Loucy (cell line): ENCODE results near the gene BET1.

Experiments used
- H2AFZ ChIP-seq: fragments of 200-600 bp; sonication (generic); 2 replicates; pipeline ENCODE4 v1.6.0; 2016; ENCODE audit warnings: antibody characterized with exemption, mild to moderate bottlenecking, low read length, moderate library complexity
- H3F3A ChIP-seq: fragments of 200-600 bp; 2 replicates; pipeline ENCODE4 v1.6.0; 2016; ENCODE audit warnings: antibody characterized with exemption, low read depth, mild to moderate bottlenecking
- H3K27me3 ChIP-seq: fragments of 200-600 bp; sonication (generic); 2 replicates; pipeline ENCODE4 v1.6.1; 2014; ENCODE audit warnings: low read length, mild to moderate bottlenecking; ENCODE audit not compliant: insufficient read depth, poor library complexity, severe bottlenecking
- H3K36me3 ChIP-seq: fragments of 200-600 bp; sonication (generic); 2 replicates; pipeline ENCODE4 v1.6.1; 2016; ENCODE audit warnings: low read length; ENCODE audit not compliant: insufficient read depth
- H3K4me1 ChIP-seq: fragments of 200-600 bp; sonication (generic); 2 replicates; pipeline ENCODE4 v1.5.1; 2014; ENCODE audit warnings: low read length, mild to moderate bottlenecking; ENCODE audit not compliant: insufficient read depth, poor library complexity, severe bottlenecking
- H3K4me2 ChIP-seq: fragments of 200-600 bp; sonication (generic); 2 replicates; pipeline ENCODE4 v1.6.0; 2014; ENCODE audit warnings: antibody characterized with exemption, low read length, low read depth, mild to moderate bottlenecking; ENCODE audit not compliant: poor library complexity, severe bottlenecking
- H3K4me3 ChIP-seq: fragments of 200-600 bp; sonication (generic); 2 replicates; pipeline ENCODE4 v1.5.1; 2014; ENCODE audit warnings: low read length, mild to moderate bottlenecking, mixed read lengths; ENCODE audit not compliant: poor library complexity, severe bottlenecking
- H3K79me2 ChIP-seq: fragments of 200-600 bp; sonication (generic); 2 replicates; pipeline ENCODE4 v1.6.1; 2014; ENCODE audit warnings: low read length; ENCODE audit not compliant: insufficient read depth
- H3K9ac ChIP-seq: fragments of 200-600 bp; sonication (generic); 2 replicates; pipeline ENCODE4 v1.6.0; 2014; ENCODE audit warnings: mild to moderate bottlenecking, low read depth, low read length, moderate library complexity; ENCODE audit not compliant: poor library complexity, severe bottlenecking
- H3K9me2 ChIP-seq: fragments of 200-600 bp; sonication (generic); replicated peaks from 2 replicates; pipeline ENCODE4 v1.6.1; 2016; ENCODE audit warnings: low read depth, low read length, mixed read lengths
- H3K9me3 ChIP-seq: fragments of 200-600 bp; sonication (generic); 2 replicates; pipeline ENCODE4 v1.6.1; 2014; ENCODE audit warnings: mild to moderate bottlenecking, antibody characterized with exemption, low read length, low read depth; ENCODE audit not compliant: insufficient read depth
- H4K20me1 ChIP-seq: fragments of 200-600 bp; sonication (generic); 2 replicates; pipeline ENCODE4 v1.6.0; 2014; ENCODE audit warnings: antibody characterized with exemption, low read length, mild to moderate bottlenecking; ENCODE audit not compliant: insufficient read depth, poor library complexity, severe bottlenecking
- CTCF ChIP-seq: fragments of 200-600 bp; sonication (generic); conservative IDR thresholded peaks from 2 replicates; pipeline ENCODE4 v1.5.1; 2014; ENCODE audit warnings: mild to moderate bottlenecking, antibody characterized with exemption, low read length
- EZH2phosphoT487 ChIP-seq: fragments of 200-600 bp; IDR thresholded peaks from 2 replicates; pipeline ENCODE4 v1.6.1; 2018; ENCODE audit warnings: antibody characterized with exemption, mild to moderate bottlenecking, moderate library complexity, borderline replicate concordance

The BET1 gene

DNA sequence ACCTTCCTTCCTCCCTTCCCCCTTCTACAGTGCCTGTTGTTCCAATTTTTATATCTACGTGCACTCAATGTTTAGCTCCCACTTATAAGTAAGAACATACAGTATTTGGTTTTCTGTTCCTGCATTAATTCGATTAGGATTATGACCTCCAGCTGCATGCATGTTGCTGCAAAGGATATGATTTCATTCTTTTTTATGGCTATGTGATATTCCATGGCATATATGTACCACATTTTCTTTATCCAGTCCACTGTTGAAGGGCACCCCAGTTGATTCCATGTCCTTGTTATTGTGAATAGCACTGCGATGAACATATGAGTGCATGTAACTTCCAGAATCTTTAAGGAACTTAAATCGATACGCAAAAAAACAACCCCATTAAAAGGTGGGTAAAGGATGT is 39.9 kb downstream of the BET1 start:
- no peak overlapping the region for H2AFZ ChIP-seq
- no peak for TF ChIP-seq EZH2phosphoT487
- no peak for TF ChIP-seq CTCF

DNA sequence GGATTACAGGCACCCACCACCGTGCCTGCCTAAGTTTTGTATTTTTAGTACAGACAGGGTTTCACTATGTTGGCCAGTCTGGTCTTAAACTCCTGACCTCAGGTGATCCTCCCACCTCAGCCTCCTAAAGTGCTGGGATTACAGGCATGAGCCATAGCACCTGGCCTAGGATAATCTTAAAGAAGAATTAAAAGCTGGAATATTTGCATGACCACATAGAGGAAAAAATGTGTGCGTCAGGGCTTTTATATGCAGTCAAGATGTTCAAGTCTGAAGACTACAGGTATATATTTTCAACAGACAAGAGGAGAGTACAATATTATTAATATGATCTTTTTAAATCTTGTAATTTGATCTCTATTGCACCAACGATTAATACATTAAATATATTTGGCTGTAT is 43.2 kb downstream of the BET1 start:
- H3K9me2 ChIP-seq: no peaks in the 10 kb centered on the region
- no peaks in the 10 kb centered on the region for H3K9me3 ChIP-seq
- no peak overlapping the region for H3K9ac ChIP-seq
- no peak overlapping the region for H2AFZ ChIP-seq
- no peak overlapping the region for H3K4me2 ChIP-seq
- H3F3A ChIP-seq: no peaks in the 10 kb centered on the region
- no peaks in the 10 kb centered on the region for H4K20me1 ChIP-seq
- H3K27me3 ChIP-seq: no peaks in the 10 kb centered on the region
- H3K36me3 ChIP-seq: no peaks in the 10 kb centered on the region
- no peak overlapping the region for H3K4me3 ChIP-seq
- TF ChIP-seq EZH2phosphoT487 (no peak), CTCF (no peak)
- H3K4me1 ChIP-seq: no peaks in the 10 kb centered on the region
- H3K79me2 ChIP-seq: no peaks in the 10 kb centered on the region

More for the DNA sequence above, 39.9 kb downstream of the BET1 start:
- no peaks in the 10 kb centered on the region for H3K27me3 ChIP-seq
- no peaks in the 10 kb centered on the region for H3K4me1 ChIP-seq
- H3K4me2 ChIP-seq: no peak overlapping the region
- no peaks in the 10 kb centered on the region for H3K9me3 ChIP-seq
- no peaks in the 10 kb centered on the region for H3F3A ChIP-seq
- H4K20me1 ChIP-seq: no peaks in the 10 kb centered on the region
- H3K9me2 ChIP-seq: no peaks in the 10 kb centered on the region
- no peak overlapping the region for H3K9ac ChIP-seq
- no peaks in the 10 kb centered on the region for H3K36me3 ChIP-seq
- H3K79me2 ChIP-seq: no peaks in the 10 kb centered on the region
- H3K4me3 ChIP-seq: no peak overlapping the region

DNA sequence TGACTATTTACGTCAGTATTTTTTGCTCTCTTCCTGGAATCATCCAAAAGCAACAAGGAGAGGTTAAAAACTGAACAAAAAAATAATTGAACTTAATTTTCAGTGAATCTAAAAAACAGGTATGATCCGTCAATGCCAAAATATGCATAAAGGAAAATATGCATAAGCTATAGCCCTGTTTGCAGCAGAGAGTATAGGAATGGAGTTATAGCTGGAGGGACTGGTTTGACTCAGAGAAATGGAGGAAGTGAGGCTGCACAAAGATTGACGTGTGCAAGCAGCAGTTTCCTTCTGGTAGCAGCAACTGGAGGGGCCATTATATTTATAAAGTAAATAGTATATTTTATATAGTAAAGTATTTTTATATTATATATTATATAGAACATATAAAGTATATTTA is 45.5 kb downstream of the BET1 start:
- H2AFZ ChIP-seq: no peak overlapping the region
- H4K20me1 ChIP-seq: no peaks in the 10 kb centered on the region
- no peak overlapping the region for H3K4me2 ChIP-seq
- H3K9ac ChIP-seq: no peak overlapping the region
- TF ChIP-seq EZH2phosphoT487: no peak
- TF ChIP-seq CTCF: no peak
- no peaks in the 10 kb centered on the region for H3K79me2 ChIP-seq
- H3K9me2 ChIP-seq: no peaks in the 10 kb centered on the region
- H3F3A ChIP-seq: no peaks in the 10 kb centered on the region
- H3K9me3 ChIP-seq: no peaks in the 10 kb centered on the region
- H3K27me3 ChIP-seq: no peaks in the 10 kb centered on the region
- no peaks in the 10 kb centered on the region for H3K36me3 ChIP-seq
- H3K4me3 ChIP-seq: no peak overlapping the region
- H3K4me1 ChIP-seq: no peaks in the 10 kb centered on the region
